CD4-positive, alpha-beta T cell treated with Interleukin-21 for 1 hour (primary cell): ENCODE data around the gene AGXT.
"Not testable (repeated sequence)": the region's sequence is repeated elsewhere in the genome, so short reads cannot be mapped to it uniquely, and the experiment has no call there.

Experiments used
- DNase-seq: peaks from one replicate; pipeline ENCODE4 v3.0.0-alpha.2; 2020

AGXT gene

GRCh38 chr2:240840435-240841060 is 28.1 kb upstream of the AGXT start:
- DNase-seq, result peak; percentile 34

- DNase-seq, result not testable (repeated sequence)
Measured at GRCh38 chr2:240846309-240846708, 22.3 kb upstream of the AGXT start.

GRCh38 chr2:240846873-240847595 is 21.6 kb upstream of the AGXT start:
- DNase-seq, result no peak

DNA sequence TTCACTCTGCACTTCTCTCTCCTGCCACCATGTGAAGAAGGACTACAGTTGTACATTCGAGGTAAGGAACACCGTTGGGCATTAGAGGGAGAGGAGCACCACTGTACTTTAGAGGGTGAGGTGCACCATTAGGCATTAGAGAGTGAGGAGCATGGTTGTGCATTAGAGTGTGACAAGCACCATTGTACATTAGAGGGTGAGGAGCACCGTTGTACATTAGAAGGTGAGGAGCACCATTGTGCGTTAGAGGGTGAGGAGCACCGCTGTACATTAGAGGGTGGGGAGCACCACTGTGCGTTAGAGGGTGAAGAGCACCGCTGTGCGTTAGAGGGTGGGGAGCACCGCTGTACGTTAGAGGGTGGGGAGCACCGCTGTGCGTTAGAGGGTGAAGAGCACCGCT is 20.8 kb upstream of the AGXT start:
- no peak for DNase-seq

GRCh38 chr2:240848900-240849680 is 19.5 kb upstream of the AGXT start:
- no peak for DNase-seq

GRCh38 chr2:240850026-240850425 is 18.6 kb upstream of the AGXT start:
- DNase-seq, result no peak

GRCh38 chr2:240850756-240851077 is 17.9 kb upstream of the AGXT start:
- no peak for DNase-seq

GRCh38 chr2:240851078-240851991 is 17.3 kb upstream of the AGXT start:
- DNase-seq, result peak; percentile 80

GRCh38 chr2:240852671-240853314 is 15.8 kb upstream of the AGXT start:
- DNase-seq, result no peak

- no peak for DNase-seq
Measured at GRCh38 chr2:240855670-240856069, 13.0 kb upstream of the AGXT start.

DNA sequence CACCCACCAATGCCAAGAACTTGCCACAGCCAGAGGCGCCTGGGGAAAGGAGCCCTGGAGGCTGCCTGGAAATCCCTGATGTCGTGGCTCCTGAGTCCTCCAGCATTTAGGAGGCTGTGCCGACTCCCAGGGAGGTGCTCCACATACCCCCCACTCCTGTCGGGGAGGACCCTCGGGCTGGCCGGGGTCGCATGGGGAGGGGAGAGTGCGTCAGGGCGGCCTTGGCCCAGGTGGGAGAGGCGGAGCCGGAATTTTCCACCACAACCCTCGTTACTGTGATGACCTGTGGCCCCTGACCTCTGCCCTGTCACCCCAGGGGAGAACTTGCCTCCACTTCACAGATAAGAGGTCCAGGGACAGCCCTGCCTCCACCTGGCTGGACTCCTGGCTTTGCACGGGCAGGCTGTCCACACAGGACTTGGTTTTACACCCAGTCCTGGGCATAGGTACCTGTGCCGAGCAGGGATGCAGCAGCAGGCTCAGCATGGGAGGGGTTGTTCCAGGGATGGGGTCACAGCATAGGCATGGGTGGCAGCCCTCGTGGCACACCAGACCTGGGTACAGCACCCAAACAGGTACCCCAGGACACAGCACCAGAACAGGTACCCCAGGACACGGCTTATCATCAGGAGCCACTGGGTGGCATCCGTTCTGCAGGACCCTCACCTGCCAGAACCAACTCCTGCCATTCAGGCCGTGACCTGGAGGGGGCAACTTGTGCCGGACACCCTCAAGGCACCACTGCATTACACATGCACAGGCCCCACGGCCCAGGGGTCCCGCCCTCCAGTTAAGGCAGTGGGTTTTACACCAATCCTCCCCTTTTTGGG is 12.3 kb upstream of the AGXT start:
- no peak for DNase-seq

GRCh38 chr2:240857039-240858008 is 11.3 kb upstream of the AGXT start:
- no peak for DNase-seq

DNA sequence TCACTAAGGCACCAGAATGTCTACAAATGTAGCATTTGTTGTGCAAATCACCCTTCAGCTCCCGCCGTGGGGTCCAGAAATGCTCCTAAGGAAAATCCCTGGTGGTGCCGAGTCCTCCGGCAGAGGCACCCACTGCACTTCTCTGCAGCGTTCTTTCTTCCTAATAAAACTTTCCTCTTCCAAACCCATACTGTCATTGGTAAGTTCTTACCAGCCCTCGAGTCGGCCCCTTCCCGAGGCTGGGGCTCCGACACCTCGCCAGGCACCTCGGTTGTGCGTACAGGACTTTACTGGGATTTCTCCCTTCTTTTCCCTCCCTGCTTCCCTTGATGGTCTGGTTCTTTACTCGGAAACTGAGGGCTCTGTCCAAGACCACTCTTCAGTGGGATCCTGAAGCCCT is 10.3 kb upstream of the AGXT start:
- no peak for DNase-seq

GRCh38 chr2:240858871-240859270 is 9.8 kb upstream of the AGXT start:
- no peak for DNase-seq

DNA sequence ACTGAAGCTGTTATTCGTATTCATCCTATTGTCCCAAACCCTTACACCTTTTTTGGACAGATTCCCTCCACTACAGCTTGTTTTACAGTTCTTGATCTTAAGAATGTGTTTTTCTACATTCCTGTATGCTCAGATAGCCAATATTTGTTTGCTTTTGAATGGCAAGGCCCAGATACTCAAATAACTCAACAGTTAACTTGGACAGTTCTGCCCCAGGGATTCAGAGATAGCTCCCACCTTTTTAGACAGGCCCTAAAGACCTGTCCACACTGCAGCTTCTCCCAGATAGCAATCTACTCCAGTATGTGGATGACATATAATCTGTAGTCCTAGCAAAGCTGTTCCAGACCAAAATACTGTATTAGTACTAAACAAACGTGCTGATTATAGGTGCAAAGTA is 7.1 kb upstream of the AGXT start:
- no peak for DNase-seq

DNA sequence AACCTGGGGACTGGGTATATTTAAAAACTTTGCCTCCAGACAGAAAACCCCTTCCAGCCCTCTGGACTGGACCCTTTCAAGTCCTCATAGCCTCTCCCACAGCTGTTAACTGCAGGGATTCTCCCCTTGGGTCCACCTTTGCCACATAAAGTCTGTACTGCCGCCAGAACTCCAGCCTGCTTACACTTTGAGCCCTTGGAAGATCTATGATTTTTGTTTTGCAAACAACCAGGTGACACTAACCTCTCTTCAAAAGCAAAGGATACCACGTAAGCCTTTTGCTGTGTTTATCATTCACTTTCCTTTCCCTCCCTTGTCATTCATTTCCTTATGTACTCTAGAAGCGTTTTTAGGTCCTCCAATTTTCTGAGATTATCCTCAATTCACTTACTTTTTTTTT is 4.1 kb upstream of the AGXT start:
- DNase-seq, result no peak

DNA sequence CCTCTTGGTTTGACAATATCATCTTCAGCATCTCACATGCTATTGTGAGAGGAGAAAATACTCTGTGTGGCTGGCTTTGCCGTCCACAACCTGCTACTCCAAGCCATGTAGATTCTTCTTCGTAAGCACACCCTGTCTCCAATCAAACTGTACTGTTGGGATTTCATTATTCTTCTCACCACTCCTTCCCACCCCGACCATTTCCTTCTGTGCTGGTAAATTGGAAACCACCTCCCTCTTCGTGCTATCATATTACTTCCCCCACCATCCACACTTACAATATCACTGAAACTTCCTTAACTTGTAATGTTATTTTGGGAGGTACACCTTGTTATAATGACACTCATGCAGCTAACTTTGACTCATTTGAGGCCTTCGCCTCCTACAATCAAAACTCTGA is 3.2 kb upstream of the AGXT start:
- no peak for DNase-seq

- no peak for DNase-seq
Measured at GRCh38 chr2:240869109-240869955, 708 bp downstream of the AGXT start.
